ENCODE data around the gene SH3PXD2A. TPM values are rescaled to one million over a fixed set of nuclear protein-coding genes. Genes with fewer than 3 reads are reported as not detected.

SH3PXD2A gene
- total RNA-seq, 1 experiment from 2014 or later: 54.9 TPM

DNA sequence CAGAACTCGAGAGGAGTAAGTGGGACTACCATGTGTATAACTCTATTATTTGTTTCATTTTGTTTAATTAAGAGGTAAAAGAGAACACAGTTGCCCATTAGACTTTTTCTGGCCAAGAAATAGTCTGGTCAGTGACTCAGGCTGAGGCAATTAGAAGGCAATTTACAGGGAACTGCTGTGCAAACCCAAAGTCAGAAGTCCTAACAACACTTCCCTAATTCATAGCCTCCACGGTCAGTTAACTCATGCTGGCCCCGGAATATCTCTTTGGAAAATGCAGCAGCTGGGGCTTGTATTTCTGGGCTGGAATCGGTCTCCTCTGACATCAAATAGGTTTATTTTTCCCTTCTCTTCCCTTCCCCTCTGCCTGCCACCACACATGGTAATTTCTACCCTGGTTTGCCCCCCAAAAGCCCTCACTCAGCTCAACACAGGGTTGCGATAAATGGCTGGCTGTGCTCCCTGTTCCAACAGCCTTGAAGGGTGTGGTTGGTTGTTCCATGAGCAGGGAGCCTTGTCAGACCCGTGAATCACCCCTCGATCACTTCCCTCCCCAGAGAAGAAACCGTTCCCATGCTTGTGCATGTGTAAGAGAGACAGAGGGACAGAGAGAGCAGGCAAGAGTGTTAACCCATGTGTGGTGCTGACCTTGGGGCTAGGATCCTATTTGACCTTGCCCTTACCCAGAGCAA, 5.3 kb downstream of the SH3PXD2A start:
- Histone ChIP-seq H3K27ac (ENCODE audit: low read depth, low read length, poor library complexity, severe bottlenecking) (peak overlapping the region; percentile 20), H3K4me1 (ENCODE audit: insufficient read depth, low read length, poor library complexity, severe bottlenecking) (peaks cover 39% of the 10 kb centered on the region), H3K27me3 (replicated peaks; ENCODE audit: insufficient read depth, low read depth, low read length, poor library complexity) (no peaks in the 10 kb centered on the region), H3K9me3 (ENCODE audit: low read depth, low read length, poor library complexity, severe bottlenecking) (no peaks in the 10 kb centered on the region), H3K36me3 (ENCODE audit: insufficient read depth, low read length, poor library complexity, severe bottlenecking) (peaks cover 6% of the 10 kb centered on the region), H3K4me3 (ENCODE audit: low read depth, low read length, poor library complexity, severe bottlenecking) (no peak overlapping the region)
- ChIA-PET POLR2A (ENCODE audit: low non-redundant PET) (no interaction called here), CTCF (no interaction called here)
- no TSS peak for BruUV-seq (replicated peaks)
- DNase-seq (ENCODE audit: low spot score): no peak
- intact Hi-C loops (cut with micrococcal nuclease; ENCODE audit: unreplicated experiment): no loop called here
- no peak for TF ChIP-seq EZH2 (IDR thresholded peaks at IDR 0.05; ENCODE audit: borderline replicate concordance, low read depth, low read length, poor library complexity, severe bottlenecking)

DNA sequence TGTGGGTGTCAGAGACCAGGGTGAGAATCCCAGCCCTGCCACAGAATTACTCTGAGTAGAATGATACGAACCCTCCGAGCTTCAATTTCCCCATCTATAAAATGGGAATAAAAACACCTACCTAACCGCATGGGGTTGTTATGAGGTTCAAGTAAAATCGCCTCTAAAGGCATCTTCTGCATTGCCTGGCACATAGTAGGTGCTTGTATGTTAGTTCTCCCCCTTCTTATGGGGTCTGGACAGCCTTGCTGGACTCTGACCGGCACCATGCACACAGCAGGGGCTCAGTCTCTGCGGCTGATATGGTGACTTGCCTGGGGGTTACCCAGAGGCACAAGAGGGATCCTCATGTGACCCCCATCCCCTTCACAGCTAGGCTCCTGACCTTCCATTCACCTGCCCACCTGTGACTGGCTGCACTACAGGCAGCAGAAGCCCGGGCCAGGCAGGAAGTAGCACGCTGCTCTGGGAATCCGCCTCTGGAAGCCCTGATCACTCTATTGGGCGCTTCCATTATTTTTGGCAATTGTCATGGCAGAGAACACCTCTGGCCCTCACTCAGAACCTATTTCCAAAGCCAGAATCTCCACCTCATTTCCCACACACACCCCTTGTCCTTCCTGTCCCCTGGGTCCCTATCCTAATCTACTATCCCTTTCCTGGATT, 6.0 kb downstream of the SH3PXD2A start:
- TF ChIP-seq, protein P1, sequence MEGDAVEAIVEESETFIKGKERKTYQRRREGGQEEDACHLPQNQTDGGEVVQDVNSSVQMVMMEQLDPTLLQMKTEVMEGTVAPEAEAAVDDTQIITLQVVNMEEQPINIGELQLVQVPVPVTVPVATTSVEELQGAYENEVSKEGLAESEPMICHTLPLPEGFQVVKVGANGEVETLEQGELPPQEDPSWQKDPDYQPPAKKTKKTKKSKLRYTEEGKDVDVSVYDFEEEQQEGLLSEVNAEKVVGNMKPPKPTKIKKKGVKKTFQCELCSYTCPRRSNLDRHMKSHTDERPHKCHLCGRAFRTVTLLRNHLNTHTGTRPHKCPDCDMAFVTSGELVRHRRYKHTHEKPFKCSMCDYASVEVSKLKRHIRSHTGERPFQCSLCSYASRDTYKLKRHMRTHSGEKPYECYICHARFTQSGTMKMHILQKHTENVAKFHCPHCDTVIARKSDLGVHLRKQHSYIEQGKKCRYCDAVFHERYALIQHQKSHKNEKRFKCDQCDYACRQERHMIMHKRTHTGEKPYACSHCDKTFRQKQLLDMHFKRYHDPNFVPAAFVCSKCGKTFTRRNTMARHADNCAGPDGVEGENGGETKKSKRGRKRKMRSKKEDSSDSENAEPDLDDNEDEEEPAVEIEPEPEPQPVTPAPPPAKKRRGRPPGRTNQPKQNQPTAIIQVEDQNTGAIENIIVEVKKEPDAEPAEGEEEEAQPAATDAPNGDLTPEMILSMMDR (conservative IDR thresholded peaks at IDR 0.05; ENCODE audit: low read depth, low read length): no peak
- no peak for TF ChIP-seq EZH2 (IDR thresholded peaks at IDR 0.05; ENCODE audit: borderline replicate concordance, low read depth, low read length, poor library complexity, severe bottlenecking)
- Histone ChIP-seq H3K27ac (ENCODE audit: low read depth, low read length, poor library complexity, severe bottlenecking) (no peak overlapping the region), H3K36me3 (ENCODE audit: insufficient read depth, low read length, poor library complexity, severe bottlenecking) (peaks cover 6% of the 10 kb centered on the region), H3K4me3 (ENCODE audit: low read depth, low read length, poor library complexity, severe bottlenecking) (no peak overlapping the region), H3K9me3 (ENCODE audit: low read depth, low read length, poor library complexity, severe bottlenecking) (no peaks in the 10 kb centered on the region), H3K27me3 (replicated peaks; ENCODE audit: insufficient read depth, low read depth, low read length, poor library complexity) (no peaks in the 10 kb centered on the region), H3K4me1 (ENCODE audit: insufficient read depth, low read length, poor library complexity, severe bottlenecking) (peaks cover 45% of the 10 kb centered on the region)
- DNase-seq (ENCODE audit: low spot score): no peak
- ChIA-PET POLR2A (ENCODE audit: low non-redundant PET) (no interaction called here), CTCF (no interaction called here)
- no TSS peak for BruUV-seq (replicated peaks)
- intact Hi-C loops (cut with micrococcal nuclease; ENCODE audit: unreplicated experiment): no loop called here

DNA sequence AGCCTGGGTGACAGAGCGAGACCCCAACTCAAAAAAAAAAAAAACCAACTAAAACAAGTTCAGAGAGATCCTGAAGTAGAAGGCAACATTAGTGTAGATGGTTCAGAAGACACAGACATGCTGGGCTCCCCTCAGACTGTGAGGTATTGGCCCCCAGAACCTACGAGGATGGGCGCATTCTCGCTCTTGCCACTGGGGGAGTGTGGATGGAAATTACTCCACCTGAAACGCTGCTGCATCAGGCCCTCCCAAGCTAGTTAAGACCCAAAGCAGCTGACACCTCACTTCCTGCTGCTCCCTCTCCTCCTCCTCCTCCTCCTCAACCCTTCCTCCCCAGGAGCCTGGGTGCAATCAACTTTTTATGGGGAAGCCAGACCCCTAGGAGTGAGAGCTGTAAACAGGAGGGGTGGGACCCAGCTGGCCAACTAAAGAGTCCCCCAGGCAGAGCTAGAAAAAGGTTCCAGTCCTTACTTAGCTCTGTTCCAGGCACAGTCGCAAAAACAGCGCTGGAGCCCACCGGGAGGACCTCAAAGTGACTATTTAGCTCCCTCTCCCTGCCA, 7.4 kb downstream of the SH3PXD2A start:
- intact Hi-C loops (cut with micrococcal nuclease; ENCODE audit: unreplicated experiment): no loop called here
- Histone ChIP-seq H3K27me3 (replicated peaks; ENCODE audit: insufficient read depth, low read depth, low read length, poor library complexity) (no peaks in the 10 kb centered on the region), H3K9me3 (ENCODE audit: low read depth, low read length, poor library complexity, severe bottlenecking) (no peaks in the 10 kb centered on the region), H3K27ac (ENCODE audit: low read depth, low read length, poor library complexity, severe bottlenecking) (peak overlapping the region; percentile 38), H3K4me3 (ENCODE audit: low read depth, low read length, poor library complexity, severe bottlenecking) (no peak overlapping the region), H3K36me3 (ENCODE audit: insufficient read depth, low read length, poor library complexity, severe bottlenecking) (peaks cover 6% of the 10 kb centered on the region), H3K4me1 (ENCODE audit: insufficient read depth, low read length, poor library complexity, severe bottlenecking) (peaks cover 56% of the 10 kb centered on the region)
- no peak for DNase-seq (ENCODE audit: low spot score)
- CTCF ChIA-PET: interaction anchor here (0.7 to 1.0 kb wide), 3 partner anchors 14 to 207 kb away, joined by 3 to 10 read pairs (median 4); no protein-coding TSS in a partner anchor
- BruUV-seq (replicated peaks): no TSS peak
- TF ChIP-seq, protein P1 (conservative IDR thresholded peaks at IDR 0.05; ENCODE audit: low read depth, low read length): peak; percentile 44
- TF ChIP-seq EZH2 (IDR thresholded peaks at IDR 0.05; ENCODE audit: borderline replicate concordance, low read depth, low read length, poor library complexity, severe bottlenecking): no peak
- POLR2A ChIA-PET (ENCODE audit: low non-redundant PET): no interaction called here
